Activated CD4-positive, alpha-beta T cell treated with anti-CD3 and anti-CD28 coated beads for 1 hour (primary cell): Measurements from ENCODE around the gene PPM1L.

ENCODE experiments used
- DNase-seq: peaks from one replicate; pipeline ENCODE4 v3.0.0-alpha.2; 2020

PPM1L gene

DNA sequence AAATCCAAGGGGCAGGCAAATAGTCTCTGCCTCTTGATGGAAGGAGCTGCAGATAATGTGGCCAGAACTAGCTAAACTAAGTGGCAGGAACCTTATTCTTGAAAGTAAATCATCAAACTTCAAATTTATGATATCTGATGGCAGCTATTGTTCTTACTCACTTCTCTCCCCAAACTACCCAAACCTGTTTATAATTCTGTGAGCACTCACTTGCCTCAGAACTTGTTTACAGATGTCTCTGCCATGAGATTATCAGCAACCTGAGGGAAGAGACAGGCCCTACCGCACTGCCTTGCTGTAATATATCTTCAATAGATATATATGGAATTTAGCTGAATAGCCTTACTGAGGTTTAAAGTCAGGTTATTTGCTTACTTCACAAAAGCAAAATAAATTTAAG, 351.3 kb downstream of the PPM1L start:
- DNase-seq, result no peak

DNA sequence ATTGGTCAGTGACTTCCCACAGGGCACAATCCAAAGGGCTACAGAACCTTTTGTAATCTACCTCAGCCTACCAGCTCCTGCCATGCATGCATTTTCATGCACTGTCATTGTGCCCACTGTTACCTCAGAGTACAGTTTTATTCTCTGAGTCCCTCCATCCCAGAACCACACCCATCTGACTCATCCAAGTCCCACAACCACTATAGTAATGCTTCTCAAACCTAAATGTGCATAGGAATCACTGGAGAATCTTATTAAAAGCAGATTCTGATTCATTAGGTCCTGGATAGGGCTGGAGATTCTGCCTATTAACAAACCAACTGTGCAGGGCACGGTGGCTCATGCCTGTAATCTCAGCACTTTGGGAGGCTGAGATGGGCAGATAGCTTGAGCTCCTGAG, 352.8 kb downstream of the PPM1L start:
- DNase-seq, result no peak

DNA sequence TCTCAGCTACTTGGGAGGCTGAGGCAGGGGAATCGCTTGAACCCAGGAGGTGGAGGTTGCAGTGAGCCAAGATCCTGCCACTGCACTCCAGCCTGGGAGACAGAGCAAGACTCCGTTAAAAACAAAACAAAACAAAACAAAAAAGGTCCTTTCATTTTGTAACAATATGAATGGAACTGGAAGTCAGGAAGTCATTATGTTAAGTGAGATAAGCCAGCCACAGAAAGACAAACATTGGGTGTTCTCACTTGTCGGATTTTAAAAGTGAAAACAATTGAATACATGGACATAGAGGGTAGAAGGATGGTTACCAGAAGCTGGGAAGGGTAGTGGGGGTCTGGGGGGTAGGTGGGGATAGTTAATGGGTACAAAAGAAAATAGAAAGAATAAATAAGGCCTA, 361.6 kb downstream of the PPM1L start:
- no peak for DNase-seq

DNA sequence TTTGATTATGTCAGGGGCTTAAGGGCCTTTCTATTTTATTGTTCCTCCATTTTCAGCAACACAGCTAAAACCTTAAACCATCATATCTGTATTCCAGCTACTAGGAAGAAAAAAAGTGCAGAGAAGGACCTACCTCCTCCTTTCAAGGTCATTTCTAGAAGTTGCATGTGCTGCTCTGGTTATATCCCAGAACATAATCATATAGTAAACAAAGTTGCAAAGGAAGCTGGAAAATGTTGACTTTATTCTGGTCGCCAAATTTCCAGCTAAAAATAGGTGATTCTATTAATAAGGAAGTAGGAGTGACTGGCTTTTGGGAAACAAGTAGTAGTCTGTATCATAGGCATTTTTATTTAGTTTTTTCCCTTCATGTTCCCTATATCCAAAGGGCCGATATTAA, 370.5 kb downstream of the PPM1L start:
- DNase-seq, result no peak
